ENCODE measurements around the gene OR8B8. TPM values are rescaled to one million over a fixed set of nuclear protein-coding genes. Genes with fewer than 3 reads are reported as not detected.

Gene OR8B8, protein sequence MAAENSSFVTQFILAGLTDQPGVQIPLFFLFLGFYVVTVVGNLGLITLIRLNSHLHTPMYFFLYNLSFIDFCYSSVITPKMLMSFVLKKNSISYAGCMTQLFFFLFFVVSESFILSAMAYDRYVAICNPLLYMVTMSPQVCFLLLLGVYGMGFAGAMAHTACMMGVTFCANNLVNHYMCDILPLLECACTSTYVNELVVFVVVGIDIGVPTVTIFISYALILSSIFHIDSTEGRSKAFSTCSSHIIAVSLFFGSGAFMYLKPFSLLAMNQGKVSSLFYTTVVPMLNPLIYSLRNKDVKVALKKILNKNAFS
- total RNA-seq (2022) = not detected in 2 replicates
- Bru-seq, nascent RNA = not detected
- not detected for BruChase-seq, experiment 1, labeled RNA remaining after a 6-hour chase
- BruChase-seq, experiment 2, labeled RNA remaining after a 2-hour chase = not detected
- long read RNA-seq = 0 reads

GRCh38 chr11:124445646-124446150, at the start of gene OR8B8:
Gene OR8B8 (minus strand): TSS chr11:124445696. CDS start chr11:124441085, 4,611 bp downstream.
- H3K9me3 Mint-ChIP-seq (ENCODE audit: low read depth, unreplicated experiment) = no peaks in the 10 kb centered on the region
- no peak for TF ChIP-seq CTCF (IDR thresholded peaks at IDR 0.05; ENCODE audit: unreplicated experiment)
- H3K4me1 Mint-ChIP-seq (ENCODE audit: low read depth, unreplicated experiment) = no peaks in the 10 kb centered on the region
- H3K4me3 Mint-ChIP-seq (ENCODE audit: low read depth, unreplicated experiment) = no peak within 1 kb of the TSS
- intact Hi-C loops (cut with micrococcal nuclease; ENCODE audit: unreplicated experiment) = no loop called here
- no TSS peak for BruUV-seq (replicated peaks)
- no peaks in the 10 kb centered on the region for H3K36me3 Mint-ChIP-seq (ENCODE audit: insufficient read depth, unreplicated experiment)
- no peak within 1 kb of the TSS for H3K27ac Mint-ChIP-seq (ENCODE audit: unreplicated experiment)
- DNase-seq = no peak
- CTCF ChIA-PET = no interaction called here
- peaks cover 4% of the 10 kb centered on the region for H3K27me3 Mint-ChIP-seq (ENCODE audit: unreplicated experiment)

- DNase-seq = no peak
- Mint-ChIP-seq H3K36me3 (ENCODE audit: insufficient read depth, unreplicated experiment) (no peaks in the 10 kb centered on the region), H3K4me3 (ENCODE audit: low read depth, unreplicated experiment) (no peak overlapping the region), H3K4me1 (ENCODE audit: low read depth, unreplicated experiment) (no peaks in the 10 kb centered on the region), H3K27ac (ENCODE audit: unreplicated experiment) (no peak overlapping the region), H3K27me3 (ENCODE audit: unreplicated experiment) (no peaks in the 10 kb centered on the region), H3K9me3 (ENCODE audit: low read depth, unreplicated experiment) (no peaks in the 10 kb centered on the region)
- BruUV-seq (replicated peaks) = no TSS peak
- no peak for TF ChIP-seq CTCF (IDR thresholded peaks at IDR 0.05; ENCODE audit: unreplicated experiment)
- CTCF ChIA-PET = no interaction called here
- intact Hi-C loops (cut with micrococcal nuclease; ENCODE audit: unreplicated experiment) = no loop called here
These were observed 47.6 kb upstream of the OR8B8 start for GRCh38 chr11:124493016-124493655.

DNA sequence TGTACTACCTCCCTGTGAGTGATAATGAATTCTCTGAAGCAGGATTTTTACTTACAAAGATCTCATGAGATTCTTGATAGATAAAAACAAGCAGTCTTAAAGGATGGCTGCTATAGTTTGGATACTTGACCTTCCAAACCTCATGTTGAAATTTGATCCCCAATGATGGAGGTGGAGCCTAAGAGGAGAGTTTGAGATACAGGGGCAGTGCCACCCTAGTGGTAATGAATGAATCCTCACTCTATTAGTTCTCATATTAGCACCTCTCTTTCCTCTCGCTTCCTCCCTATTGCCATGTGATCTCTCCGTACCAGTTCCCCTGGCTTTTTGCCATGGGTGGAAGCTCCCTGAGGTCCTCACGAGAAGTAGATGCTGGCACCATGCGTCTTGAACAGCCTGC, 37.9 kb upstream of the OR8B8 start:
- Mint-ChIP-seq H3K27ac (ENCODE audit: unreplicated experiment) (no peak overlapping the region), H3K27me3 (ENCODE audit: unreplicated experiment) (no peaks in the 10 kb centered on the region), H3K4me1 (ENCODE audit: low read depth, unreplicated experiment) (no peaks in the 10 kb centered on the region), H3K36me3 (ENCODE audit: insufficient read depth, unreplicated experiment) (no peaks in the 10 kb centered on the region), H3K4me3 (ENCODE audit: low read depth, unreplicated experiment) (no peak overlapping the region), H3K9me3 (ENCODE audit: low read depth, unreplicated experiment) (no peaks in the 10 kb centered on the region)
- BruUV-seq (replicated peaks) = no TSS peak
- no peak for DNase-seq
- CTCF ChIA-PET = no interaction called here
- no peak for TF ChIP-seq CTCF (IDR thresholded peaks at IDR 0.05; ENCODE audit: unreplicated experiment)
- intact Hi-C loops (cut with micrococcal nuclease; ENCODE audit: unreplicated experiment) = no loop called here

- no peaks in the 10 kb centered on the region for H3K27me3 Mint-ChIP-seq (ENCODE audit: unreplicated experiment)
- no peak for TF ChIP-seq CTCF (IDR thresholded peaks at IDR 0.05; ENCODE audit: unreplicated experiment)
- CTCF ChIA-PET = no interaction called here
- H3K36me3 Mint-ChIP-seq (ENCODE audit: insufficient read depth, unreplicated experiment) = no peaks in the 10 kb centered on the region
- no peak overlapping the region for H3K4me3 Mint-ChIP-seq (ENCODE audit: low read depth, unreplicated experiment)
- no peaks in the 10 kb centered on the region for H3K9me3 Mint-ChIP-seq (ENCODE audit: low read depth, unreplicated experiment)
- no peak for DNase-seq
- no peaks in the 10 kb centered on the region for H3K4me1 Mint-ChIP-seq (ENCODE audit: low read depth, unreplicated experiment)
- no peak overlapping the region for H3K27ac Mint-ChIP-seq (ENCODE audit: unreplicated experiment)
- no TSS peak for BruUV-seq (replicated peaks)
- intact Hi-C loops (cut with micrococcal nuclease; ENCODE audit: unreplicated experiment) = no loop called here
These were observed 37.1 kb upstream of the OR8B8 start for GRCh38 chr11:124482362-124483147.

Data from Calu3 (cell line).